ENCODE measurements around the gene PITX2. TPM values are rescaled to one million over a fixed set of nuclear protein-coding genes. Genes with fewer than 3 reads are reported as not detected.

PITX2 gene
- total RNA-seq, 1 experiment from 2014 or later, result not detected

DNA sequence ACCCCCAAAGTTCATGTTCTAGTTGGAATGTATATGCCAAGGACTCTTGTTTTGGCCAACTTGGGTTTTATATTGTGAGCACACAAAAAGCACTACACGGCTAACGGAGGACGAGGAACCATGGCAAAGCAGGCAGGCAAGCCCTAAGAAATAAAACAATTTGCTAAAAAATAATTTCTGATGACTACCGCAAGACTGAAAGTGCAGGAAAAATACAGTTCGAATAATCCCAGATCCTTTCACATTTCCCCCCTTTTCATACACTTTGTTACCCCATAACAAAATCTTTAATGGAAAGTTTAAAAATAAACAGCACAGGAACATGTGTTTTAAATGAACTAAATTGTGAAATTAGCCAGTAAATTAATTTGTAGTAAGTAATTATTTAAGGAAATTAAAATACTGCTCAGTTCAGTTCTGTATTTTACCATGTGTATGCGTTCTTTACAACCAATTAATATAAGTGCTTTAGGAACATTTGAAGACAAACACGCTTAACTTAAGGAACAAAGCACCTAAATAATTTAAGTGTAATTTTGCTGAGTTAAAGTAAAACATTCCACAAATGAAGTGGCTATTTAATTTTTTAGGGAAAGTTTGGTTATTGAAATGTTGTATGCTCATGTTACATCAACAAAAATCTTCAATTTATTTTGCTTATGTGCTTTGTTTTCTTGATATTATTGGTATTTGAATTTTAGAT is 12.4 kb upstream of the PITX2 start:
- Mint-ChIP-seq H3K27me3 (ENCODE audit: unreplicated experiment) (no peaks in the 10 kb centered on the region), H3K4me1 (ENCODE audit: low read depth, unreplicated experiment) (no peaks in the 10 kb centered on the region), H3K27ac (ENCODE audit: unreplicated experiment) (no peak overlapping the region), H3K36me3 (ENCODE audit: insufficient read depth, unreplicated experiment) (peaks cover 10% of the 10 kb centered on the region), H3K4me3 (ENCODE audit: low read depth, unreplicated experiment) (no peak overlapping the region), H3K9me3 (ENCODE audit: low read depth, unreplicated experiment) (peaks cover 4% of the 10 kb centered on the region)
- intact Hi-C loops (cut with micrococcal nuclease; ENCODE audit: unreplicated experiment), result loop anchor here (10.0 kb wide), 1 partner anchor 839 kb away; no protein-coding TSS in a partner anchor
- DNase-seq, result no peak
- BruUV-seq (replicated peaks), result no TSS peak
- CTCF ChIA-PET, result no interaction called here
- TF ChIP-seq, protein P1, sequence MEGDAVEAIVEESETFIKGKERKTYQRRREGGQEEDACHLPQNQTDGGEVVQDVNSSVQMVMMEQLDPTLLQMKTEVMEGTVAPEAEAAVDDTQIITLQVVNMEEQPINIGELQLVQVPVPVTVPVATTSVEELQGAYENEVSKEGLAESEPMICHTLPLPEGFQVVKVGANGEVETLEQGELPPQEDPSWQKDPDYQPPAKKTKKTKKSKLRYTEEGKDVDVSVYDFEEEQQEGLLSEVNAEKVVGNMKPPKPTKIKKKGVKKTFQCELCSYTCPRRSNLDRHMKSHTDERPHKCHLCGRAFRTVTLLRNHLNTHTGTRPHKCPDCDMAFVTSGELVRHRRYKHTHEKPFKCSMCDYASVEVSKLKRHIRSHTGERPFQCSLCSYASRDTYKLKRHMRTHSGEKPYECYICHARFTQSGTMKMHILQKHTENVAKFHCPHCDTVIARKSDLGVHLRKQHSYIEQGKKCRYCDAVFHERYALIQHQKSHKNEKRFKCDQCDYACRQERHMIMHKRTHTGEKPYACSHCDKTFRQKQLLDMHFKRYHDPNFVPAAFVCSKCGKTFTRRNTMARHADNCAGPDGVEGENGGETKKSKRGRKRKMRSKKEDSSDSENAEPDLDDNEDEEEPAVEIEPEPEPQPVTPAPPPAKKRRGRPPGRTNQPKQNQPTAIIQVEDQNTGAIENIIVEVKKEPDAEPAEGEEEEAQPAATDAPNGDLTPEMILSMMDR (IDR thresholded peaks at IDR 0.05; ENCODE audit: unreplicated experiment), result no peak

DNA sequence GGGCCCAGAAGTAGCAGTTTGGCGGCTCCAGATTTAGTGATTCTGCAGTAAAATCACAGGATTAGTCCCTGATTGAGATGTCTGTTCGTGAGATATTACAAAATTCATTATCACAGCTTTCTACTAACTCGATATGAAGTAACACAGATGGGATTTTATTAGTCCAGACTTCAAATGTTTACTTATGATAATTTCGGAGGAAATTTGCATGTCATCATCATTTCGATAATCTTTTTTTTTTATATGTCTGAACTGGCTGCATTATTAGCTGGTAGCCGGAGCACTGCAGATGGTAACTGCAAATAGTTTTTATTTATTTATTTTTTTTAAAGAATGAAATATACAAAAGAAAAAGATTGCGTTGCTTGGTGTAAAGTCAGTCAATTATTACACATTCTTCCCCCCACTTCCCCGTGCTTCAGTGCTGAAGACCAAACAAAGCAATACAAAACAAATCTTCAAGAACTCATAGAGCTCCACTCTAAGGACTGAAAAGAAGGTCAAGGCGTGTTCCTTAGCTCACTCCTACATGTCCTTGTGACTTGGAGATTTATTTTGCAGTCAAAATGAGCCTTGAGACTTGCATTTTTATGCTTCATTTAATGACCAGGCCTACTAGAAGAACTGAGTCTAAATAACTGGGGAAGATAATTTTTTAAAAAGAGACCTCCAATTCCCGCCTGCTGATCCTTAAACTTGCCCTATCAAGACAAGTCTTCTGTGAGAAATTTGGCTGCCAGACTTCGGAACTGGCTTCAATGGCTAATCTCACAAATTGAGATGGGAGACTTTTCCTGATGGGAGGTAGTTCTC is 11.7 kb upstream of the PITX2 start:
- H3K4me1 Mint-ChIP-seq (ENCODE audit: low read depth, unreplicated experiment), result no peaks in the 10 kb centered on the region

DNA sequence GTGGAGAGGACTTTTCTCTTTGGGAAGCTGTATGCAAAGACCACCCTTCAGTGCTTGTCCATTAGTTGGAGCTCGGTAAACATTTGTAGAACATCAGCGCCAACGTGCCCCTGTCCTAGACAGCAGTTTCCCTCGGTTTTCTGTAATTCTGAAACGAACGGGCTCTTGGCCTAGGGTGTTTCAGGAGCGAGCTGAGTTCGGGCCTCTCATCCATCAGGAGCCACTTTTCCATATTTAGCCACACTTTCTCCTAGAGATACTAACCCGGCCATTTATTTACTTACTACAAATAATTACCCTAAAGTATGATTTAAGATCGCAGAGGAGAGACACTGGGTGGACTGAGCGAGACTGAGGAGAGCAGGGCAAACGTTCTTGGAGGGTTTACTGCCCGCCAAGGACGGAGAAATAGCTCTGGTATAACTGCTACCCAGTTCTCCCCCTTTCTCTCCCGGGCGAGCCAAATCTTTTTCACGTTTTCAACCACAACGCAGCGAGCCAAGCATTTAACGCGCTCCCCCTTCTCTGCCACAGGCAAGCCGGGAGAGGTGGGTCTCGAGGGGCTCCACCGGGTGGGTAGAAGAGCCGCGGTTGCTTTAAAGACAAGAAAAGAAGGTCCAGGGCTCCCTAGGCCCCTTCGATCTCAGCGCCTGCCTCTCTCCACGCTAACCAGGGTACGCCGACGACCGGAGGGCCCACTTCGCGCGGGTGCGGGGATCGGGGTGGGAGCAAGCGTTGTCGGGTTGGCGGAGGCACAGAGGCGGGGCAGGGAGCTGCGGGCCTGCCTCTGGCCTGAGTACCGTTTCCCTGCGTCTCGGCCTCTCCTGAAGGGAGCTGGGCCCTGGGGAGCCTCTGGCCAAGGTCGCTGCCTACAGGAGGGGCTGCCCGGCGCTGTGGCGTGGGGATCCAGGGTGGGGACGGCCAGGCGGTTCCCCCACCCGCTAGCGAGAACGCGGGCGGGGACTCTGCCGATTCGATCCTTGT is 10.8 kb upstream of the PITX2 start:
- Mint-ChIP-seq H3K27ac (ENCODE audit: unreplicated experiment) (no peak overlapping the region), H3K36me3 (ENCODE audit: insufficient read depth, unreplicated experiment) (peaks cover 10% of the 10 kb centered on the region), H3K4me1 (ENCODE audit: low read depth, unreplicated experiment) (no peaks in the 10 kb centered on the region), H3K27me3 (ENCODE audit: unreplicated experiment) (no peaks in the 10 kb centered on the region), H3K4me3 (ENCODE audit: low read depth, unreplicated experiment) (no peak overlapping the region), H3K9me3 (ENCODE audit: low read depth, unreplicated experiment) (peaks cover 4% of the 10 kb centered on the region)
- BruUV-seq (replicated peaks), result no TSS peak
- CTCF ChIA-PET, result no interaction called here
- intact Hi-C loops (cut with micrococcal nuclease; ENCODE audit: unreplicated experiment), result loop anchor here (5.0 to 10.0 kb wide), 3 partner anchors 339 to 841 kb away; no protein-coding TSS in a partner anchor
- TF ChIP-seq, protein P1 (IDR thresholded peaks at IDR 0.05; ENCODE audit: unreplicated experiment), result no peak
- DNase-seq, result no peak

More for the DNA sequence above, 11.7 kb upstream of the PITX2 start:
- Mint-ChIP-seq H3K9me3 (ENCODE audit: low read depth, unreplicated experiment) (peaks cover 4% of the 10 kb centered on the region), H3K36me3 (ENCODE audit: insufficient read depth, unreplicated experiment) (peaks cover 10% of the 10 kb centered on the region), H3K27me3 (ENCODE audit: unreplicated experiment) (no peaks in the 10 kb centered on the region), H3K4me3 (ENCODE audit: low read depth, unreplicated experiment) (no peak overlapping the region), H3K27ac (ENCODE audit: unreplicated experiment) (no peak overlapping the region)
- CTCF ChIA-PET, result no interaction called here
- DNase-seq, result no peak
- TF ChIP-seq, protein P1 (IDR thresholded peaks at IDR 0.05; ENCODE audit: unreplicated experiment), result no peak
- BruUV-seq (replicated peaks), result no TSS peak
- intact Hi-C loops (cut with micrococcal nuclease; ENCODE audit: unreplicated experiment), result loop anchor here (5.0 to 10.0 kb wide), 3 partner anchors 338 to 840 kb away; no protein-coding TSS in a partner anchor
